SU-DHL-6 (cell line): ENCODE measurements around the gene VPS52.
A peak's percentile ranks its signal among the peaks of the same experiment; 100 is the strongest.
"Not testable (repeated sequence)": the region's sequence is repeated elsewhere in the genome, so short reads cannot be mapped to it uniquely, and the experiment has no call there.

Experiments
- H2AFZ ChIP-seq: fragments of 200-600 bp; sonication (generic); 2 replicates; pipeline ENCODE4 v1.6.1; 2014; ENCODE audit warnings: low read depth, mild to moderate bottlenecking, moderate library complexity, mixed read lengths, antibody characterized with exemption, low read length; ENCODE audit not compliant: severe bottlenecking
- H3F3A ChIP-seq: fragments of 200-600 bp; shearing (Covaris generic); 2 replicates; pipeline ENCODE4 v1.6.0; 2016; ENCODE audit warnings: antibody characterized with exemption, mild to moderate bottlenecking; ENCODE audit not compliant: insufficient read depth
- H3K27ac ChIP-seq: fragments of 200-600 bp; sonication (generic); 2 replicates; pipeline ENCODE4 v1.5.1; 2016; ENCODE audit warnings: low read depth, mild to moderate bottlenecking, low read length, moderate library complexity, mixed read lengths
- H3K27me3 ChIP-seq: fragments of 200-600 bp; sonication (generic), shearing (Covaris generic); 2 replicates; pipeline ENCODE4 v1.6.0; 2014; ENCODE audit warnings: mild to moderate bottlenecking, low read length
- H3K36me3 ChIP-seq: fragments of 200-600 bp; sonication (generic); 2 replicates; pipeline ENCODE4 v1.6.1; 2014; ENCODE audit warnings: mild to moderate bottlenecking, low read length, mixed read lengths
- H3K4me2 ChIP-seq: fragments of 300-600, 200-600 bp; shearing (Covaris generic), sonication (generic); 2 replicates; pipeline ENCODE4 v1.6.0; 2014; ENCODE audit warnings: low read length, low read depth, mild to moderate bottlenecking; ENCODE audit not compliant: poor library complexity, severe bottlenecking
- H3K4me3 ChIP-seq: fragments of 200-600 bp; sonication (generic); 2 replicates; pipeline ENCODE4 v1.5.1; 2014; ENCODE audit warnings: antibody characterized with exemption, low read length, mild to moderate bottlenecking, mixed read lengths; ENCODE audit not compliant: insufficient read depth, poor library complexity, severe bottlenecking
- H3K79me2 ChIP-seq: fragments of 200-600 bp; sonication (generic); 2 replicates; pipeline ENCODE4 v1.6.1; 2014; ENCODE audit warnings: mild to moderate bottlenecking, low read length, moderate library complexity; ENCODE audit not compliant: insufficient read depth
- H3K9ac ChIP-seq: fragments of 200-600 bp; sonication (generic); 2 replicates; pipeline ENCODE4 v1.7.0; 2014; ENCODE audit warnings: mild to moderate bottlenecking, low read length
- H3K9me2 ChIP-seq: fragments of 200-600 bp; sonication (generic); replicated peaks from 2 replicates; pipeline ENCODE4 v1.6.1; 2014; ENCODE audit warnings: low read length; ENCODE audit not compliant: insufficient read depth
- H3K9me3 ChIP-seq: fragments of 200-600 bp; sonication (generic); 2 replicates; pipeline ENCODE4 v1.6.1; 2014; ENCODE audit warnings: low read length, mixed read lengths; ENCODE audit not compliant: insufficient read depth
- H4K20me1 ChIP-seq: fragments of 200-600 bp; sonication (generic); 2 replicates; pipeline ENCODE4 v1.6.1; 2014; ENCODE audit warnings: low read depth, mild to moderate bottlenecking, antibody characterized with exemption, low read length, moderate library complexity, mixed read lengths
- EZH2phosphoT487 ChIP-seq: fragments of 200-600 bp; sonication (generic), shearing (Covaris generic); conservative IDR thresholded peaks from 2 replicates; pipeline ENCODE4 v1.6.1; 2018; ENCODE audit warnings: mild to moderate bottlenecking, antibody characterized with exemption, low read length, moderate library complexity, mixed read lengths
- TF ChIP-seq, protein P1 (sequence below): fragments of 200-600 bp; sonication (generic); IDR thresholded peaks from one replicate; pipeline ENCODE4 v1.5.1; 2017; ENCODE audit warnings: antibody characterized with exemption, mild to moderate bottlenecking, low read length, moderate library complexity; ENCODE audit not compliant: insufficient read depth, poor library complexity, severe bottlenecking

The VPS52 gene

DNA sequence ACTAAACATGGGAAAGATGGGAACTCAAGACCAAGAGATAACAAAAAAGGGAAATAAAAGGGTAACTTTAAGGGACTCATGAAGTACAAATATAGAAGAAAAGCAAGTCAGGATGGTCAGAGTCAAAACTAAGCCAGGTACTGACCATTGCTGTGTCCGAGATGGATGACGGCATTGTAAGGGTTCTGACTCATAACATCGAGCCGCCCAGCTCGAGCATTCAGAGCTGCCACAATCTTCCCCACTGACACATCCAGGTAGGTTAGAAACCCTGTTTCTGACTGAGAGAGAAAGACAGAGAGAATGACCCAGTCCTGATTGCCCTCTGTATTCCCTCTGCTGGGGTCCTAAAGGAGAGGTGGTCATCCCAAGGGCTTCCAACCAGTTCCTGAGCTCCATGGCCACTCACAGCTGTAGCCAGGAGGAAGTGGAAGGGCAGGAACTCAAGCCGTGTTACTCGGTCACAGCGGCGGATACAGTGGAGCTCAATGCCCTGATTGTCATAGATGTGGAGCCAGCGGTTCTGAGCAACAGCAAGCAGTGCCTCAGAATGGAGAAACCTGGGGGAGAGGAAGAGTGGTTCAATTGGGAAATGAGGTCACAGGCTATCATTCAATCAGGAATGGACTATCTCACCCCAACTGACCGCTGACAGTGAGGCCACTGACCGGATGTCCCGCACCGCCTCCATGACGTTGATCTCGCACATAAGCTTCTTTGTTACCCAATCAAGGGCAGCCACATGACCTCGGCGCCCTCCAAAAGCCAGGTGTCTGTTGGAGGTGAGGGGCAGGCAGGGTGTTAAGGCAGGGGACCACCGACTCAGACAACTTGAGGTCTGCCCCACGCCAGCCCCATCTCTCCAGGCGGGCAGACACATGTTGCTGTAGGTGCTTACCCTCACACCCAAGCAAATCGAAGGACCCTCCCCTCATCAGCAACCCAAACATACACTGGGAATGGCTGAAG, 15.6 kb upstream of the VPS52 start:
- H4K20me1 ChIP-seq: no peaks in the 10 kb centered on the region
- no peaks in the 10 kb centered on the region for H3K9me2 ChIP-seq
- H2AFZ ChIP-seq: no peak overlapping the region
- H3K27me3 ChIP-seq: no peaks in the 10 kb centered on the region
- no peak overlapping the region for H3K4me3 ChIP-seq
- TF ChIP-seq, protein P1, sequence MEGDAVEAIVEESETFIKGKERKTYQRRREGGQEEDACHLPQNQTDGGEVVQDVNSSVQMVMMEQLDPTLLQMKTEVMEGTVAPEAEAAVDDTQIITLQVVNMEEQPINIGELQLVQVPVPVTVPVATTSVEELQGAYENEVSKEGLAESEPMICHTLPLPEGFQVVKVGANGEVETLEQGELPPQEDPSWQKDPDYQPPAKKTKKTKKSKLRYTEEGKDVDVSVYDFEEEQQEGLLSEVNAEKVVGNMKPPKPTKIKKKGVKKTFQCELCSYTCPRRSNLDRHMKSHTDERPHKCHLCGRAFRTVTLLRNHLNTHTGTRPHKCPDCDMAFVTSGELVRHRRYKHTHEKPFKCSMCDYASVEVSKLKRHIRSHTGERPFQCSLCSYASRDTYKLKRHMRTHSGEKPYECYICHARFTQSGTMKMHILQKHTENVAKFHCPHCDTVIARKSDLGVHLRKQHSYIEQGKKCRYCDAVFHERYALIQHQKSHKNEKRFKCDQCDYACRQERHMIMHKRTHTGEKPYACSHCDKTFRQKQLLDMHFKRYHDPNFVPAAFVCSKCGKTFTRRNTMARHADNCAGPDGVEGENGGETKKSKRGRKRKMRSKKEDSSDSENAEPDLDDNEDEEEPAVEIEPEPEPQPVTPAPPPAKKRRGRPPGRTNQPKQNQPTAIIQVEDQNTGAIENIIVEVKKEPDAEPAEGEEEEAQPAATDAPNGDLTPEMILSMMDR: no peak
- no peak for TF ChIP-seq EZH2phosphoT487
- H3K9me3 ChIP-seq: no peaks in the 10 kb centered on the region
- H3K79me2 ChIP-seq: peaks cover 46% of the 10 kb centered on the region
- peaks cover 21% of the 10 kb centered on the region for H3K36me3 ChIP-seq
- peak overlapping the region; percentile 94 for H3K4me2 ChIP-seq
- peak overlapping the region; percentile 80 for H3K9ac ChIP-seq
- no peak overlapping the region for H3K27ac ChIP-seq
- H3F3A ChIP-seq: peaks cover 14% of the 10 kb centered on the region

DNA sequence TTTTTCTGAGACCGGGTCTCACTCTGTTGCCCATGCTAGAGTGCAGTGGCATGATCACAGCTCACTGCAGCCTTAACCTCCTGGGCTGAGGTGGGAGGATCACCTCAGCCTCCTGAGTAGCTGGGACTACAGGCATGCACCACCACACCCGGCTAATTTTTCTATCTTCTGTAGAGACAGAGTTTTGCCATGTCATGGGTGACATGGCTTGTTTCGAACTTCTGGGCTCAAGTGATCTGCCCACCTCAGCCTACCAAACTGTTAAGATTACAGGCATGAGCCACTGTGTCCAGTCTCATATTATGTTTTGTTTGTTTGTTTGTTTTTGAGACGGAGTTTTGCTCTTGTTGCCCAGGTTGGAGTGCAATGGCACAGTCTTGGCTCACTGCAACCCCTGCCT, 13.5 kb upstream of the VPS52 start:
- H2AFZ ChIP-seq, H3K9ac ChIP-seq, H3K9me3 ChIP-seq, H3K27ac ChIP-seq, H3K27me3 ChIP-seq, H4K20me1 ChIP-seq, H3K4me3 ChIP-seq, H3K9me2 ChIP-seq, H3K4me2 ChIP-seq: not testable (repeated sequence)
- H3K79me2 ChIP-seq: peaks cover 32% of the 10 kb centered on the region
- H3F3A ChIP-seq: peaks cover 18% of the 10 kb centered on the region; the same call in 1 of the 2 replicates
- peaks cover 21% of the 10 kb centered on the region for H3K36me3 ChIP-seq

DNA sequence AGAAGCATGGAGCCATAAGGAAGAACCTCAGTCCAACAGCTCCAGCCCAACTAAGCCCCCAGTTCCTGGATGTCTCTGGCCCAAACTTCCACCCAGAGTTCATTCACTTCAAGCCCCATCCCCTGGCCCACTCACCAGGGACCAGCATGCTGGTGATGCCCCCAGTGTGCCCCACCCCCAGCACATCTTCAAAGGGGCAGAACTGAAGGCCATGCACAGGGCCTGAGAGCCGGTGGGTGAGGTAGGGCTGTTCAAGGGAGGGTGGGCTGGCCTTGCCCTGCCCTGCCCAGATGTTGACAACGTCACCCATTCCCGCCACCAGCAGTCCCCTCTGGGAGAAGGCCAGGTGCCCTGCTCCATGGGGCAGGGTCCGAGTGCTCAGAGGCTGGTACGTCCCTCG, 8.9 kb upstream of the VPS52 start:
- Histone ChIP-seq H3K9me3 (no peaks in the 10 kb centered on the region), H3K9ac (no peak overlapping the region), H4K20me1 (no peaks in the 10 kb centered on the region), H3K79me2 (peaks cover under 1% of the 10 kb centered on the region; the same call in 1 of the 2 replicates), H3K9me2 (no peaks in the 10 kb centered on the region), H3K4me2 (no peak overlapping the region), H2AFZ (no peak overlapping the region), H3K4me3 (no peak overlapping the region), H3K27me3 (no peaks in the 10 kb centered on the region), H3F3A (peaks cover 51% of the 10 kb centered on the region), H3K36me3 (peaks cover 12% of the 10 kb centered on the region; the same call in 1 of the 2 replicates), H3K27ac (no peak overlapping the region)
- no peak for TF ChIP-seq EZH2phosphoT487
- TF ChIP-seq, protein P1: no peak

DNA sequence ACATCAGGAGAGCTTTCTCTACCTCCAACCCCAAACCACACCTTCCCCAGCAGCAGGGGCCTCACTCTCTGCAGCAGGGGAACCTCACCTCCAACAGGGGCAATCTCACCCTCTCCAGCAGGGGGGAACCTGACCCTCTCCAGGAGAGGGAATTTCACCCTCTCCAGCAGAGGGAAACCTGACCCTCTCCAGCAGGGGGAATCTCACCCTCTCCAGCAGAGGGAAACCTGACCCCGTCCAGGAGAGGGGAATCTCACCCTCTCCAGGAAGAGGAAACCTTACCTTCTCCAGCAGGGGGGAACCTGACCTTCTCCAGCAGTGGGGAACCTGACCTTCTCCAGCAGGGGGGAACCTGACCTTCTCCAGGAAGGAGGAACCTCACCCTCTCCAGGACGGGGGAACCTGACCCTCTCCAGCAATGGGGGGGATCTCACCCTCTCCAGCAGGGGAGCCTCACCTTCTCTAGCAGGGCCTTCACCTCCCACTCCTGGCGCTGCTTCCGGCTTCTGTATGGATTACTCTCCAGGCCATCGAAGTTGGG, 8.4 kb upstream of the VPS52 start:
- H3K4me3 ChIP-seq: no peak overlapping the region
- H3K79me2 ChIP-seq: peaks cover 6% of the 10 kb centered on the region
- peaks cover 56% of the 10 kb centered on the region for H3F3A ChIP-seq
- no peak overlapping the region for H3K4me2 ChIP-seq
- no peak overlapping the region for H3K27ac ChIP-seq
- H3K9ac ChIP-seq: no peak overlapping the region
- H3K9me3 ChIP-seq: no peaks in the 10 kb centered on the region
- no peaks in the 10 kb centered on the region for H3K27me3 ChIP-seq
- TF ChIP-seq EZH2phosphoT487: no peak
- TF ChIP-seq, protein P1: peak; percentile 56
- no peaks in the 10 kb centered on the region for H3K9me2 ChIP-seq
- no peak overlapping the region for H2AFZ ChIP-seq
- H3K36me3 ChIP-seq: peaks cover 14% of the 10 kb centered on the region; the same call in 1 of the 2 replicates
- H4K20me1 ChIP-seq: no peaks in the 10 kb centered on the region; the same call in 1 of the 2 replicates
